Subcutaneous adipose tissue (tissue), 4 donors: ENCODE results near the gene SLC17A5. TPM values are rescaled to one million over a fixed set of nuclear protein-coding genes. Genes with fewer than 3 reads are reported as not detected.

Experiments used
- total RNA-seq, 4 donors: library from RNA; depleted of rRNA; stranded (reverse); fragments of >200 nt; gene quantifications; one replicate each; pipeline ENCODE4 v1.1.0, GENCODE V29; 2016
- TF ChIP-seq, protein P1 (sequence below): fragments of 450-650 bp; IDR thresholded peaks from one replicate; pipeline ENCODE4 v1.5.1; 2016; ENCODE audit warnings: low read depth, mild to moderate bottlenecking, control low read depth, antibody characterized with exemption, moderate library complexity

The SLC17A5 gene
- total RNA-seq, 4 donors from 2014 or later, result 16.0 to 55.4 (median 29.5) TPM

DNA sequence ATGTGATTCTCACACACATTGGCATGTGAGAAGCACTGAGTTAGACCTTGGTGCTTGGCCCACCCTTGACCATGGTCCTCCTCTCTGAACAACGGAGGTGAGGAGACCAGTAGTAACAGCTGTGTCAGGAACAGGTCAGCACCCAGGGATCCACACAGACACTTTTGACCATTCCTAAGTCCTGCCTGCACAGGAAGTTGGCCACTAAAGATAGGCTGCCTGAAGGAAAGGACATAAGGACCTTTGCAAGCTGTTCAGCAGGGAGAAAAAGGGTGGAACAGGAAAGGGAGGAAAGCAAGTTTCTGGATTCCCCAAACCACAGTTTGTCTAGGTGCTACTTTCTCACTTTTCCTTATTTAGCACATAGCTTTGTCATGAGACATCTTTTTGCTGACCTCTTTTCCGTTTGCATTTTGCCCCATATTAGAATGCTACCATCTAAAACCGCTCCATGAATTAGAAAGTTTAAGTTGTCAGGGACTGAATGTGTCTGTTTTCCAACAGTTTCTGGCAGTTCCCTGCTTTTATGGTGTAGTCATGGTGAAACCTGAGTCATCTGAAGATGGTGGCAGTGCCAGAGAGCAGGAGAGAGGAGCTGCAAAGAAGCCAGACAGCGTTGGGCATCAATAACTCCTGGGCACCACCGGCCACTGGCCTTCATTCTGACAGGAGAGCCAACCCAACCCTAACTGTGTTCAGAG is 41.1 kb upstream of the SLC17A5 start:
- TF ChIP-seq, protein P1, sequence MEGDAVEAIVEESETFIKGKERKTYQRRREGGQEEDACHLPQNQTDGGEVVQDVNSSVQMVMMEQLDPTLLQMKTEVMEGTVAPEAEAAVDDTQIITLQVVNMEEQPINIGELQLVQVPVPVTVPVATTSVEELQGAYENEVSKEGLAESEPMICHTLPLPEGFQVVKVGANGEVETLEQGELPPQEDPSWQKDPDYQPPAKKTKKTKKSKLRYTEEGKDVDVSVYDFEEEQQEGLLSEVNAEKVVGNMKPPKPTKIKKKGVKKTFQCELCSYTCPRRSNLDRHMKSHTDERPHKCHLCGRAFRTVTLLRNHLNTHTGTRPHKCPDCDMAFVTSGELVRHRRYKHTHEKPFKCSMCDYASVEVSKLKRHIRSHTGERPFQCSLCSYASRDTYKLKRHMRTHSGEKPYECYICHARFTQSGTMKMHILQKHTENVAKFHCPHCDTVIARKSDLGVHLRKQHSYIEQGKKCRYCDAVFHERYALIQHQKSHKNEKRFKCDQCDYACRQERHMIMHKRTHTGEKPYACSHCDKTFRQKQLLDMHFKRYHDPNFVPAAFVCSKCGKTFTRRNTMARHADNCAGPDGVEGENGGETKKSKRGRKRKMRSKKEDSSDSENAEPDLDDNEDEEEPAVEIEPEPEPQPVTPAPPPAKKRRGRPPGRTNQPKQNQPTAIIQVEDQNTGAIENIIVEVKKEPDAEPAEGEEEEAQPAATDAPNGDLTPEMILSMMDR, result no peak

DNA sequence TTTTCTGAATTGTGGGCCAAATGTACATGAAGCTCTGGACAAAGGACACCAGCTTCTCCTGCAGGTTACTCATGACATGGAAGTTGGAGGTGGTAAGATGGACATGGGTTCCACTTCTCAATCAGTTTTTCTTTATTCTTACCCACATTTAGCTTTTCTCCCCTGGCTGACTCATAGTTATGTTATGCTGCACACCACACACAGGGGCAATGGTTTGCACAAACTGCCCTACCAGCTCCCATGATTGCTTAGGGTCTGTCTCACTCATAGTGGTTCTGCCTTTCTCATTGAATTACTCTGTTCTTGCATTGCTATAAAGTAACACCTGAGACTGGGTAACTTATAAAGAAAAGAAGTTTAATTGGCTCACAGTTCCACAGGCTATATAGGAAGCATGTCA is 37.7 kb upstream of the SLC17A5 start:
- TF ChIP-seq, protein P1, result no peak

DNA sequence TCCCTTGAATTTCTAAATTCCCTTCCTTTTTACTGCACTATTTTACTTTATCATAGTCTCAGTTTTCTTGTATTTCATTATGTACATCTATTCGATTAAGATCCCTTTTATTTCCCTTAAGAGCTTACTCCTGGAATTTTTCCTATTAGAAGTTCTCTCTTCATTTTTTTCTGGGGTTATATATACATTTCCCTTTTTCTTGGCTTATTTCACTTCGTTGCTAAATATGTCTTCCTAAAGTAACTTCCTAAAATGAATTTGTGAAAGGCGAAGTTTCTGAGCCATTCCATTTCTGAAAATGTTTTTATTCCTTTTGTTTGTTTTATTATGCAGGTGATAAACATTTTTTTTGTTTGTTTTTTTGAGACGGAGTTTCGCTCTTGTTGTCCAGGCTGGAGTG is 36.3 kb upstream of the SLC17A5 start:
- TF ChIP-seq, protein P1, result no peak

DNA sequence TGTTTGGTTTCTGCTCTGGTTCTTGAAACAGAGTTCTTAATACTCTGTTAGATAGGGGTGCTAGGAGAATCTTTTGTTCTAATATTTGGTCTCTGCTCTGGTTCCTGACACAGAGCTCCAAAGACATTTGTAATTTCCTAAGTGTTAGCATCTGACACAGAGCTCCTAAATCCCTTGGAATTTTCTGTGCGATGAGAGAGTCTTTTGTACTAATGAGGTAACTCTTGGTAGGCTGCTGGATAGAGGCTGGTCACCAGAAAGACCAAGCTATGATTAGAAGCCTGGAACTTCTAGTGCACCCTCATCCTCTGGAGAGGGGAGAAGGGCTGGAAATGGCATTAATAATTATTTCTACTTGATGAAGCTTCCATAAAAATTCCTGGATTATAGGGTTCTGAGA is 34.6 kb upstream of the SLC17A5 start:
- TF ChIP-seq, protein P1, result no peak

DNA sequence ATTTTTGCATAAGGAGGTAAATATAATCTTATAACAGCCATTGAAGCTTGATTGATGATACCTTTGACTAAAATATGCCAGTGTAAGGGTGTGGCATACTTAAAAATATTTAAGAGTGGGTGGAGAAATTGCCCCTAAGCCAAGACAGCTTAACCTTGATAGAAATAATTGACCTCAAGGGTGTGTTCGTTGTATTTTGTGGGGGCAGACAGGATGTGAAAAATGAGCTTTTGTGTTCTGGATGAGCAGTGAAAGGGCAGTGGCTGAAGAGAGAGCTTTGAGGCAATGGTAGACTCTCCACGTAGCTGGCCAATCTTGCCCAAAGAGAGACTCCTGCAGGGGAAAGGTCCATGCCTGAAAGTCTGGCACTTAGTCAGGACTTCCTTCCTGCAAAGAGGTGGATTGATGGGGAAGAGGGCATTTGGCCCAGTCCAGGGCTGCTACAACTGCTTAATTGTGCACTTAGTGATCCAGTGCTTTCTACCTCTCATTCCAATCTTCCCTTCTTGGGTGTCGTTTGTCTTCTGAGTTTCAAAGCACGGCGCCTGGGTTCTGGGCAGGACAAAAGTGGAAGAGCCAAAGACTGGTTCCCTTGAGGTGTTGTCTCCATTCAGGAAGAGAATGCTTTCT is 26.6 kb upstream of the SLC17A5 start:
- TF ChIP-seq, protein P1, result no peak

DNA sequence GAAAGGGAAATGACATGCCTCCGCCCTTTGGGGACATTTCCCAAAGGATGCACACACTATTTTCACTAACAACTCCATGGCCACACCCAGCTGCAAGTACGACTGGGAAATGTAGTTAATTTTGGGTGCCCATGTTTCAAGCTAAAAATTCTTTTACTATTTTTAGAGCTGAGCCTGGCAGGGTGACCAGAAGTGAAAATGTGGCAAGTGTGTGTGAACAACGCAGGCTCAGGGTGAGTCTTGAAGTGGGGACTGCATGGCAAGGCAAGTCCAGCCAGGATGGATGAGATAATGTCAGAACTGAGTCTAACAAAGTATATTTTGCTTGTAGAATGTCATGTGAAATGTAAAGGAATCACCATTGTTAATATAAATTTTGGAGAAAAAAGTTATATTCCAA is 25.2 kb upstream of the SLC17A5 start:
- TF ChIP-seq, protein P1, result no peak

DNA sequence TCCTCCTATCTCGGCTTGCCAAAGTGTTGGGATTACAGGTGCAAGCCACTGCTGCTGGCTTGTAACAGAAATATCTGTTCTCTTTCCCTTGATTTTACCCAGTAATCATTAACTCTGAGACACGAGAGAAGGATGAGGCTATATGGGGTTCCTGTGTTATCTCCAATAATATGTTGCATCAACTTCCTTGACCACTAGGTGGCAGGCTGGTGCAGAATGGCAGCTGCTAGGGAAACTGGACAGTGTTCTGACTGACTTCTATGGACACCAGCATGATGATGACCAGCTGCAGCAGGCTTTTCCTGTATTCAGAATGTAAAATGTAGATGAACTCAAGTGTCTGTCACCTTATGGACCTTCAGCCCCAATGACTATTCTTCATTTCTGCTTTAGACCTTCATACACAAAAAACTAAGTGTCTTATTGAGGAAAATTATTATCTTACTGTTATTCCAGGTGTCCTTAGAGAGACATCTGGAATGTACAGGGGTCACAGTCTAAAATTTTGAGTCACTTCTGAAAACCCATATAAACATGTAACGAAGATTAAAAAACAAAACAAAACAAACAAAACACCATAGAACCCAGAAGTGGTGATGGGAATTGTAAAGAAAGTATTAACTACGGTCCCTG is 21.8 kb upstream of the SLC17A5 start:
- TF ChIP-seq, protein P1, result no peak
